GM12872 (cell line): ENCODE measurements around the gene PRDM2.

ENCODE experiments used
- TF ChIP-seq, protein P1 (sequence below): IDR thresholded peaks from 3 replicates; pipeline ENCODE4 v1.5.1; 2011; ENCODE audit warnings: low read depth, mild to moderate bottlenecking, low read length, moderate library complexity; ENCODE audit not compliant: insufficient read depth

Gene PRDM2

DNA sequence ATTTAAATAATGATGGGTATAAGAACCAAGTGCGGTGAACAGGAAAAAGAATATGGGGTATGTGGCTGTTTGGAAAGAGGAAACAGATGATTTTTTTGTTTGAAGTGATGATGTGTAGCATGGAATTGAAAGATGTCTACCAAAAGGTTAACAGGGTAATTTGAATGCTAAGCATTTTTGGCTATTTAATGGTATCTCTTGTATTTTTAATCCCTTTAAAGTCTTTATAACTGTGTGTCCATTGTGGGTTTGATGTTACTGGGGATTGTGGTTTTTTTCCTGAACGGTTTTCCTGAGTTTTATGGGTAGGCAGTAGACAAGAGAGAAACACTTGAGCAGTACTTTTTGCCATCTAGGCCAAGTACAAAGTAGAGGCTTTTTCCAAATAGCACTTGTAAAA is 63.2 kb downstream of the PRDM2 start:
- TF ChIP-seq, protein P1, sequence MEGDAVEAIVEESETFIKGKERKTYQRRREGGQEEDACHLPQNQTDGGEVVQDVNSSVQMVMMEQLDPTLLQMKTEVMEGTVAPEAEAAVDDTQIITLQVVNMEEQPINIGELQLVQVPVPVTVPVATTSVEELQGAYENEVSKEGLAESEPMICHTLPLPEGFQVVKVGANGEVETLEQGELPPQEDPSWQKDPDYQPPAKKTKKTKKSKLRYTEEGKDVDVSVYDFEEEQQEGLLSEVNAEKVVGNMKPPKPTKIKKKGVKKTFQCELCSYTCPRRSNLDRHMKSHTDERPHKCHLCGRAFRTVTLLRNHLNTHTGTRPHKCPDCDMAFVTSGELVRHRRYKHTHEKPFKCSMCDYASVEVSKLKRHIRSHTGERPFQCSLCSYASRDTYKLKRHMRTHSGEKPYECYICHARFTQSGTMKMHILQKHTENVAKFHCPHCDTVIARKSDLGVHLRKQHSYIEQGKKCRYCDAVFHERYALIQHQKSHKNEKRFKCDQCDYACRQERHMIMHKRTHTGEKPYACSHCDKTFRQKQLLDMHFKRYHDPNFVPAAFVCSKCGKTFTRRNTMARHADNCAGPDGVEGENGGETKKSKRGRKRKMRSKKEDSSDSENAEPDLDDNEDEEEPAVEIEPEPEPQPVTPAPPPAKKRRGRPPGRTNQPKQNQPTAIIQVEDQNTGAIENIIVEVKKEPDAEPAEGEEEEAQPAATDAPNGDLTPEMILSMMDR: no peak

DNA sequence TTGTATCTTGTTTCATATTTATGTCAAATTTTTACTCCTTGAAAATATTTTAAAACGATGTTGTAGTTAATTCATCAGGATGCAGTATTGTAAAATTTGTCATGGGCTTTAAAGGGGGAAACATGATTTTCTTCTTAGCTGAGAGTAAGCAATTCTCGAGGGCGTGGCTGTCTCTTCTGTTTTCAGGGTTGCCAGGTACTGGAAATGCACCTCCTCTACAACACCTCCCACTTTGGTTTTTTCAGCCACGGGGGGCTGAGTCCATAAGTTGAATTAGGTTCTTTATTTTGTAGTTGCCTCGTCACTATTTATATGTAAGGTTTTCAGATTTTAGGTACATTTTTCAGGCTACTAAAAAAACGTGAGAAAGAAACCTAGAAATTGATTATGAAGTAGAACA is 64.0 kb downstream of the PRDM2 start:
- TF ChIP-seq, protein P1: no peak

- TF ChIP-seq, protein P1: 0 out of 3 replicates have a peak, but pooled peaks have one; percentile 14
These were observed 64.8 kb downstream of the PRDM2 start for GRCh38 chr1:13764588-13765332.

DNA sequence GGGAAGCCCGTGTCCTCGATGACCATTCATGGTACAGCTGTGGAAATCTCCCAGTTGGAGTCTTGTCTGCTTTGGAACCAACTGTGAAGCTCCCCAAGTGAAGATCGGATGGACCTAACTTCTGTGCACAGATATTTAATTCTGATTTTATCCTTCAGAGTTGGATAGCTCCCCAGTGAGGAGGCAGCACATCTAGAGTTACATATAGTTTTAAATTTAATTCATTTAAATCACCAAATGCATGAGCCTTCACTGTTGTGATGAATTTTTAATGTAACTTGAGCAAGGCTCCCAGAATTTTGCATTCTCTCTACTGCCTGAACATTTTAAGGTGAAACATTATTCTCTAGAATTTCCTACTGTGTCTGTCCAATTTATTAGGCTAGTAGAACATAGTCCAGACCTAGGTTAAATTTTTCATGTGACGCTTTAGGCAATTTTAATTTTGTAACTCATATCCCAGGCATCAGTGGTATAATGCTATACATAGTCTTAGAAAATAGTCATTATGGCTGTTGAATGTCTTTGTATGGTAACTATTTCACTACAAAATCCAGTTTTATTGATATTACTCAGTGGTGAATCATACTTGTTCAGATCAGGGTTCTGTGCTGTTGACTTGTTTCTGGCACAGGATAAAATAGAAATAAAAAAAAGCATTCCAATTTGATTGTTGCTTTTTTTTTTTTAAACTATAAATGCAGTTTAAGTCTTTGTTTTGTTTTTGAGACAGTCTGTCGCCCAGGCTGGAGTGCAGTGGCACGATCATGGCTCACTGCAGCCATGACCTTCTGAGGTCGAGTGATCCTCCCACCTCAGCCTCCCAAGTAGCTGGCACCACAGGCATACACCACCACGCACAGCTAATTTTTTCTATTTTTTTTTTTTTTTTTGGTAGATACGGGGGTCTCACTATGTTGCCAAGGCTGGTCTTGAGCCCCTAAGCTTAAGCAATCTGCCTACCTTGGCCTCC is 66.9 kb downstream of the PRDM2 start:
- TF ChIP-seq, protein P1: no peak

- TF ChIP-seq, protein P1: no peak
These were observed 69.2 kb downstream of the PRDM2 start for GRCh38 chr1:13769212-13769611.

DNA sequence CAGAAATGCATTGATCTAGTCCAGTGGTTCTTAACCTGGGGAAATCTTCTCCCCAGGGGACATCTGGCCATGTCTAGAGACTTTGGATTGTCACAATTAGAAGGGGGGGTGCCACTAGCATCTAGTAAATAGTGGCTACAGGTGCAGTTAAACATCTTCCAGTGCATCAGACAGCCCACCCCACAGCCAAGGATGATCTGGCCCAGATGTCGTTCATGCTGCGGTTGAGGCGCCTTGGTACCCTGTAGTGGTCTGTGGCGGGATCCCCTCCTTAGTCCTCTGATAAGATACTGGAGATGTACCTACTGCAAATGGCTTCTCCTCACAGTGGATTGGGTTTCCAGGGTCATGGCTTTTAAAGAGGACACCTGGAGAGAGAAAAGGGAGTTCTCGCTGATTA is 69.8 kb downstream of the PRDM2 start:
- TF ChIP-seq, protein P1: no peak

GRCh38 chr1:13770743-13771142 is 70.8 kb downstream of the PRDM2 start:
- TF ChIP-seq, protein P1: no peak
